Small intestine (tissue), 7 donors: ENCODE results near the gene PAPOLB. TPM values are rescaled to one million over a fixed set of nuclear protein-coding genes. Genes with fewer than 3 reads are reported as not detected.
A peak's percentile ranks its signal among the peaks of the same experiment; 100 is the strongest.

Experiments
- DNase-seq, 2 donors: peaks; one replicate each; pipeline versions ENCODE4 v3.0.0 to v3.0.0-alpha.2; 2013
- FAIRE-seq: peaks from 2 replicates; lab custom pipeline; 2012; peaks lifted over from hg19 to GRCh38; lab: Jason Lieb, UNC
- H3K27ac ChIP-seq, 3 donors: one replicate each; pipeline ENCODE4 v1.5.1; 2013; ENCODE audit warnings: low read length in 2 of 3, mild to moderate bottlenecking in 2 of 3, control low read depth in 1 of 3, inconsistent platforms in 1 of 3, low read depth in 1 of 3, moderate library complexity in 1 of 3
- H3K27me3 ChIP-seq, 3 donors: one replicate each; pipeline ENCODE4 v1.6.1; 2013; ENCODE audit warnings: low read length in 3 of 3, inconsistent platforms in 1 of 3; ENCODE audit not compliant: control insufficient read depth in 3 of 3, insufficient read depth in 3 of 3
- H3K36me3 ChIP-seq, 3 donors: one replicate each; pipeline ENCODE4 v1.6.1; 2013; ENCODE audit warnings: low read length in 3 of 3, inconsistent platforms in 1 of 3, low read depth in 1 of 3, mild to moderate bottlenecking in 1 of 3, moderate library complexity in 1 of 3; ENCODE audit not compliant: control insufficient read depth in 3 of 3, insufficient read depth in 2 of 3
- H3K4me1 ChIP-seq, 3 donors: one replicate each; pipeline ENCODE4 v1.6.1; 2013; ENCODE audit warnings: low read length in 2 of 3, inconsistent platforms in 1 of 3, low read depth in 1 of 3, mild to moderate bottlenecking in 1 of 3, moderate library complexity in 1 of 3; ENCODE audit not compliant: control insufficient read depth in 3 of 3, insufficient read depth in 2 of 3
- H3K4me3 ChIP-seq, 3 donors: one replicate each; pipeline ENCODE4 v1.5.1; 2013; ENCODE audit warnings: low read length in 3 of 3, control low read depth in 1 of 3, inconsistent platforms in 1 of 3, low read depth in 1 of 3, mild to moderate bottlenecking in 1 of 3, moderate library complexity in 1 of 3
- H3K9me3 ChIP-seq, 2 donors: one replicate each; pipeline ENCODE4 v1.6.1; 2013; ENCODE audit warnings: low read depth in 1 of 2, low read length in 1 of 2; ENCODE audit not compliant: control insufficient read depth in 2 of 2, insufficient read depth in 1 of 2
- WGBS, 3 donors: extraction: QIAGEN DNeasy Blood & Tissue Kit; methylation state at CpG; one replicate each; pipeline ENCODE4 v1.1.7; 2013; 5-methylcytosine and 5-hydroxymethylcytosine counted together
- polyA plus RNA-seq, 4 donors: library from polyadenylated mRNA; stranded (reverse) in 3 of 4; unstranded in 1 of 4; fragments of 200-250 nt in 3 of 4; fragments of 120-200 nt in 1 of 4; gene quantifications; one replicate each; pipeline versions ENCODE4 v1.2.1 to v1.2.3, GENCODE V29; 2013
- donor health status: healthy with polysubstance abuse.
- donor health status: control.
- donor health status: control.
- donor health status: Bipolar disorder and iron deficiency.
- donor health status: healthy.

Gene PAPOLB
- polyA plus RNA-seq, 4 donors = 0.03 TPM; not detected in 3

DNA sequence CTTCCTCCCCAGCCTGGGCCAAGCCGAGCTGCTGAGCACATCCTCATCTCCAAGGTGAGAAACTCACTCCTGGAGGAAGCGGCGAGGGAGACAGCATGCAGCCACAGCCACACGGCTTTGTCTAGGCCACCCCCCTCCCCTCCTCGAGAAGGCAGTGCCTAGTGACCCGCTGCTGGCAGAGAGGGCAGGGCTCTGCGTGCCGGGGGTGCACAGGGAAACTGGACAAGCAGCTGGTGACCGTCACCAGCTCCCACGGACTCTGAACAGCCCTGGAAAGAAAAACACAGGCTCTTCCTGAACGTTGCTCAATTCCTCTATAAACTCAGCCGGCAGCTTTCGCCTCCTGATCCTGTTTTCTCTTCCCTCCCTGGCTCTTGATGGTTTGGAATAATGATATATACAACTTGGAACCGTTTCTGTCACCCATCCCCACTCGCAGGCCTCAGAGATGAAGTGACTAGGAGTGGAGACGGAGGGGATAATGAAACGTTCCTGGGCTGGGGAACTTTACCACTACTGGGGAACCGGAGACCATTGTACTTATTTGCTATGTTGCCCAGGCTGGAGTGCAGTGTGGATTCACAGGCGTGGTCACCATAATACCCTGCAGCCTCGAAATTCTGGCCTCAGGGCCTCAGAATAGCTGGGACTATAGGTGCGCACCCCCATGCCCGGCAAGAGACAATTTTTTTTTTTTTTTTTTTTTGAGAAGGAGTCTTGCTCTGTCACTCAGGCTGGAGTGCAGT lies 19.3 kb downstream of the PAPOLB start:
- Histone ChIP-seq H3K4me3 (no peak overlapping the region), H3K9me3 (no peaks in the 10 kb centered on the region), H3K4me1 (no peaks in the 10 kb centered on the region), H3K27me3 (peaks cover 0 to 3% (median 0%) of the 10 kb centered on the region in 3 donors), H3K36me3 (no peaks in the 10 kb centered on the region), H3K27ac (no peak overlapping the region)
- 35 to 47% (median 42%) methylated on average over 21 to 22 of the region's 22 CpGs for WGBS, 3 donors
- DNase-seq (peak in 1 of 2 donors; percentile 11), FAIRE-seq (no peak)

DNA sequence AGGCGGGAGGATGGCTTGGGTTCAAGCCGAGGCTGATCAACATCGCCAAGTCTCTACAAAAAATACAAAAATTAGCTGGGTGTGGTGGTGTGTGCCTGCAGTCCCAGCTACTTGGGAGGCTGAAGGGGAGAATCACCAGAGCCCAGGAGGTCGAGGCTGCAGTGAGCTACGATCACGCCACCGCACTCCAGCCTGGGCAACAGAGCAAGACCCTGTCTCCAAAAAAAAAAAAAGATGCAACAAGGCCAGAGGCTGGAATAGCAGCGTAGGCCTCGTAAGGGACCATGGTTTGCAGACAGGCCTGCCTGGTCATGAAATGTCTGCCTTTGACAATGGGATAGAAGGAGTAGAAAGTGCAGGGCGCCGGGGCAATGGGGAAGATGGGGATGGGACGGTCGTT lies 20.0 kb downstream of the PAPOLB start:
- no peak overlapping the region for H3K4me3 ChIP-seq
- H3K36me3 ChIP-seq = no peaks in the 10 kb centered on the region
- no peak for FAIRE-seq
- DNase-seq = no peak
- no peaks in the 10 kb centered on the region for H3K4me1 ChIP-seq
- H3K27ac ChIP-seq = no peak overlapping the region
- WGBS, 3 donors = 81 to 91% (median 91%) methylated on average over 13 of the region's 13 CpGs
- H3K27me3 ChIP-seq = peaks cover 0 to 3% (median 0%) of the 10 kb centered on the region in 3 donors
- H3K9me3 ChIP-seq = no peaks in the 10 kb centered on the region

DNA sequence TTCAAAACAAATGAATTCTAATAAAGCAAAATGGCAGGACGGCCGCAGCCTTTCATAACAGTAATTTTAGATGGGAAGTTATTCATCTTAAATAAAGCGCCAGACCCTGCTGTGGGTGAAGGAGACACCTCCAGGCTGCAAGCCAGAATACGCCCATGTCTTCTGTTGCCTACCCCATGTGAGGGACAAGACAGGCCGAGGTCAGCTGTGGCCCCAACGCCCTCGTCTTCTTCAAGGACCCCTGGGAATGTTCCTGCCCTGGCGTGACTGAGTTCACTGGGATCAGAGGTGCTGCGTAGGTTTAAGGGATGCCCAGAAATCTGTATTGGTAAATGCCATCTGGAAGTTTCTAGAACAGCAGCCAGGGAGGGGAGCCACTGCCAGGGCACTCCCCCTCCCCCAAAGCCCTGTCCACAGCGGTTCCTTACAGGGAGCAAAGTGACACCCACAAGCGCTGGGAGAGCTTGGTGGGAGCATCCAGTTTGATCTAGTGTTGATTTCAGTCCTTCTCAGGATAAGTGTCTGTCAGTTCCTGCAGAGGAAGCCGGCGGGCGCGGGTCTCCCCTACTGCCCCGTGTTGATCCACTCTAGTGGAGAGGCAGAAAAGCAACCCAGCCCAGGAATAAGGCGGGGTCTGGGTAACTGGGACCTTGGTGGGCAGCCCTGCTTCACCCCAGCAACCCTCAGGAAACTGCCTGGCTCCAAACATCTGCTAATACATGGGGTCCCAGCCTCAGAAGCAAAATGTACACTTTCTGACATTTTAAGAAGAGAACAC lies 20.6 kb downstream of the PAPOLB start:
- peaks cover 0 to 3% (median 0%) of the 10 kb centered on the region in 3 donors for H3K27me3 ChIP-seq
- 85 to 93% (median 90%) methylated on average over 17 of the region's 17 CpGs for WGBS, 3 donors
- no peak overlapping the region for H3K27ac ChIP-seq
- H3K4me3 ChIP-seq = no peak overlapping the region
- no peaks in the 10 kb centered on the region for H3K4me1 ChIP-seq
- FAIRE-seq = no peak
- H3K36me3 ChIP-seq = no peaks in the 10 kb centered on the region
- DNase-seq = no peak
- no peaks in the 10 kb centered on the region for H3K9me3 ChIP-seq

DNA sequence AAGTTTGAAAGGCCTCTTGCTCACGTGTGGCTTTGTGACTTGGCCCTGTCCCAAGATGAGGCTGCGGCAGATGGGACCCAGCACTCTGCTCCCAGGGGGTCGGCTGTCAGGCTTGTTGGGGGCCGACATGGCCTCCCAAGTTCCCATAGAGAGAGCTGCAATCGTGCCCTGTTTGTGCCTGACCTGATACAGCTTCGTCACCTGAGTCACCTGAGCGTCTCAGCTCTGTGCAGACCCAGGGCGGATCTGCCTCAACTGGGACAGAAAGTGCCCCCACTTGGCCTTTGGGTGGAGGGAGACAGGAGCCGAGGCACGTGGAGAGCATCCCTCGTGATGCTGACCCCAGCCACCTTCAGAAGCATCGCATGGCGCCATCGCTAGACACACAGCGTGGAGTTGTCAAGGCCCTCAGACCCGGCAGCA lies 21.7 kb downstream of the PAPOLB start:
- Histone ChIP-seq H3K27me3 (peaks cover 0 to 3% (median 0%) of the 10 kb centered on the region in 3 donors), H3K27ac (no peak overlapping the region), H3K36me3 (no peaks in the 10 kb centered on the region), H3K4me1 (no peaks in the 10 kb centered on the region), H3K4me3 (no peak overlapping the region), H3K9me3 (no peaks in the 10 kb centered on the region)
- FAIRE-seq (no peak), DNase-seq (no peak)
- WGBS, 3 donors = 83 to 86% (median 84%) methylated on average over 16 of the region's 16 CpGs

DNA sequence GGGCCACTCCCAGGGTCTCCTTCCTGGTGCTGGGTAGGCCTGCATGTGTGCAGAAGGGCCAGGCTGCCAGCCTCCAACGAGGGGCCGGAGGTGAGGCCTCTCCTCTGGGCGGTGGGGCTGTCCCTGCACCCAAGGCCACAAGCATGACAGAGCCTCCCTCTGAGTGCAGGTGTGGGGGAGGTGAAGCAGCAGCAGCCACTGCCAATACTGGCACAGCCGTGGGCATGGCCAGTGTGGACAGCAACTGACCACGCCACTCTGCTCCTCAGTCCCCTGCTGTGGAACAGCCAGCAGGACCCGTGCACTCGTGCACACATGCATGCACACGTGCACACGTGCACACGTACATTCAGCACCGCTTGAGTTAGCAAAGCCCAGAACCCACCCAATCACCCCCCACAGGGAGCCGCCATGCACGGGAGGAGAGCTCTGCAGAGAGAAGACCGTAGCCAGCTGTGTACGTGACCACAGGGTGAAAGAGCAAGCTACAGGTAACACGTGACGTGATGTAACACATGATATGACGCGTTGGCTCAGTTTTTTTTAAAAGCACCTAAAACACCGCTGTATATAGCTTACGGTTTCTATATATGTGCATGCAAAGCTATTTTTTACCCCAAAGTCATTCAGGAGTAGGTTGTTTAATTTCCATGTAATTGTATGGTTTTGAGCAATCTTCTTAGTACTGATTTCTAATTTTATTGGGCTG lies 23.1 kb downstream of the PAPOLB start:
- Histone ChIP-seq H3K4me3 (no peak overlapping the region), H3K27me3 (peaks cover 0 to 3% (median 0%) of the 10 kb centered on the region in 3 donors), H3K27ac (no peak overlapping the region), H3K9me3 (no peaks in the 10 kb centered on the region), H3K36me3 (no peaks in the 10 kb centered on the region), H3K4me1 (no peaks in the 10 kb centered on the region)
- 83 to 91% (median 83%) methylated on average over 20 to 21 of the region's 21 CpGs for WGBS, 3 donors
- no peak for FAIRE-seq
- DNase-seq = no peak

DNA sequence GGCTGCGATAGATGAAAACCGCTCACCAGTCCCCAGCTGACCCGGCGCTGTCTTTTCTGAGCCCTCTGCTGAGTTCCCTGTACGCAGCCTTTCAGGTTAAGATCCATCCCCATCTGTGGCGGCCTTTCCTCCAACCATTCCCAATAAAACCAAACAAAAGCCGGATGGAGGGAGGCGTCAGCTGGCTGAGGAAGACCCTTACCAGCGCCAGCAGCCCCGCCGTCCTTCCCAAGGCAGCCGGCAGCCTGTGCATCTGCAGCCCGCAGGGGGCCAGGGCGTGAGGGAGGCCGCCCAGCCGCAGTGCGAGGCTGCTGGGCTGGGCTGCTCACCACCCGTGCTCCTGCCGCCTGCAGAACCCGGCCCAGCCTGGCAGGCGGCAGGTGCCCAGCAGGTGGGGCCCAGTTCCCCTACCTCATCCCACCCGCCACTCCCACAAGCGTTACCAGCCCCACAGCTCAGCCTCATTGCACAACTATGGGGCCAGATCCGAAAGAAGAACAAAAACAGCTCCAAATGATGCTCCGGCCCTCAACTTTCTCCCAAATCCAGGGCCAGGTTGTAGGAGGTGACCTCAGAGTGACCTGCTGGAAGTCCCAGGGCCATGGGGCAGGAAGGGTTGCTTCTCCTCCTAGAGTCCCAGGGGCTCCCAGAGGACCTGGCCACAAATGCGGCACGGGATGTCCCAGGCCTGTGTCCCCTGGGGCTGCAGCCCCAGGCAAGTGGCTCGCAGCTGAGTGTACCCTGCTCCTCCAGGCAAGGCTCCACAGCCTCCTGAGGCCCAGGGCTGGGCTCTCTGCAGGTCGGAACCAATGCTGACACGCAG lies 23.8 kb downstream of the PAPOLB start:
- Histone ChIP-seq H3K27me3 (peaks cover 0 to 3% (median 0%) of the 10 kb centered on the region in 3 donors), H3K4me1 (no peaks in the 10 kb centered on the region), H3K36me3 (no peaks in the 10 kb centered on the region), H3K27ac (no peak overlapping the region), H3K9me3 (no peaks in the 10 kb centered on the region), H3K4me3 (no peak overlapping the region)
- no peak for DNase-seq
- 61 to 78% (median 63%) methylated on average over 26 to 30 of the region's 30 CpGs for WGBS, 3 donors
- FAIRE-seq = no peak

DNA sequence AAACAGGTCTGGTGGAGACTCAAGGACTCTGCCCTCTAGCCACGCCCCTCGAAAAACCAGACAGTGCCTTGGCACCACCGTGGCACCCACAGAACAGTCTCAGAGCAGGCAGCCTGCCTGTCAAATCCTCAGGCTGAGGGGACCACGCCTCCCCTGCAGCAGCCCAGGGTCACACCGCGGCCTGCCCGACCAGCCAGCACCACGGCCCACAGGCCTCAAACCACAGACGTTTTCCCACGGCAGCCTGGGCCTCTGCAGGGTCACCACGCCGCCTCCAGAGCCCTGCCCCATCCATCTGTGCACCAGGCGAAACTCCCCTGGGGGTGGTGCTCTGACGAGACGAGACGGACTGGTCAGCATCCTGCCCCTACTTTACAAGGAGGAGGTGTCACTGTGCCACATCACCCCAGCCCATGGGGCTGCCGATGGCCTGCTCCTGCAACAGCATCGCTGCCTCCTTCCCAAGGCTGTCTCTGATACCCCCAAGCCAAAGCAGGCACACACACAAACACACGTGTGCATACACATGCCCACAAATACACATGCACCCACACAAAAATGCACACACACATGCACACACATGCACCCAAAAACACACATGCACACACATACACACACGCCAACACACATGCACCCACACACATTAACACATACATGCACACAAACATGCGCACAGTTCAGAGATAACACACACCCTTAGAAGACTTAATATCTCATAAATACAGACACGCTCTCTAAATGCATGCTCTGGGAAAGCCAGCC lies 24.6 kb downstream of the PAPOLB start:
- Histone ChIP-seq H3K27me3 (peaks cover 0 to 3% (median 0%) of the 10 kb centered on the region in 3 donors), H3K4me3 (no peak overlapping the region), H3K4me1 (no peaks in the 10 kb centered on the region), H3K27ac (no peak overlapping the region), H3K36me3 (no peaks in the 10 kb centered on the region), H3K9me3 (no peaks in the 10 kb centered on the region)
- 53 to 65% (median 53%) methylated on average over 22 of the region's 22 CpGs for WGBS, 3 donors
- FAIRE-seq (no peak), DNase-seq (no peak)
